ENCODE data around the gene GRID1.

Gene GRID1

GRCh38 chr10:86018735-86019058 lies 347.9 kb downstream of the GRID1 start:
- DNase-seq = no peak

GRCh38 chr10:86017841-86018734 lies 348.5 kb downstream of the GRID1 start:
- DNase-seq = no peak

- DNase-seq = no peak
These were observed 353.0 kb downstream of the GRID1 start for GRCh38 chr10:86013568-86013967.

- DNase-seq = no peak
These were observed 359.4 kb downstream of the GRID1 start for GRCh38 chr10:86007171-86007570.

- no peak for DNase-seq
These were observed 362.3 kb downstream of the GRID1 start for GRCh38 chr10:86004337-86004736.

- no peak for DNase-seq
These were observed 363.4 kb downstream of the GRID1 start for GRCh38 chr10:86003201-86003621.

GRCh38 chr10:86001521-86001920 lies 365.1 kb downstream of the GRID1 start:
- DNase-seq = no peak

- no peak for DNase-seq
These were observed 369.1 kb downstream of the GRID1 start for GRCh38 chr10:85997544-85997943.

GRCh38 chr10:85995791-85996190 lies 370.8 kb downstream of the GRID1 start:
- no peak for DNase-seq

GRCh38 chr10:85993840-85994507 lies 372.6 kb downstream of the GRID1 start:
- DNase-seq = no peak

GRCh38 chr10:85993140-85993539 lies 373.5 kb downstream of the GRID1 start:
- no peak for DNase-seq

- DNase-seq = no peak
These were observed 374.3 kb downstream of the GRID1 start for GRCh38 chr10:85992324-85992723.

GRCh38 chr10:85986777-85987176 lies 379.8 kb downstream of the GRID1 start:
- no peak for DNase-seq

- no peak for DNase-seq
These were observed 383.5 kb downstream of the GRID1 start for GRCh38 chr10:85983051-85983450.

- DNase-seq = no peak
These were observed 387.0 kb downstream of the GRID1 start for GRCh38 chr10:85979598-85979997.

GRCh38 chr10:85978566-85979358 lies 387.8 kb downstream of the GRID1 start:
- no peak for DNase-seq

- no peak for DNase-seq
These were observed 389.0 kb downstream of the GRID1 start for GRCh38 chr10:85977642-85978041.

GRCh38 chr10:85976267-85976793 lies 390.3 kb downstream of the GRID1 start:
- DNase-seq = no peak

- no peak for DNase-seq
These were observed 395.1 kb downstream of the GRID1 start for GRCh38 chr10:85971494-85971893.

- no peak for DNase-seq
These were observed 399.0 kb downstream of the GRID1 start for GRCh38 chr10:85967594-85967993.

GRCh38 chr10:85961479-85962067 lies 405.0 kb downstream of the GRID1 start:
- DNase-seq = no peak

GRCh38 chr10:85961073-85961472 lies 405.5 kb downstream of the GRID1 start:
- no peak for DNase-seq

GRCh38 chr10:85959239-85959638 lies 407.4 kb downstream of the GRID1 start:
- no peak for DNase-seq

Measured in EL (cell line).